Measurements from ENCODE around the gene ARL10.

ARL10 gene

GRCh38 chr5:176365351-176366231 lies at the start of gene ARL10:
ARL10 (plus strand) TSS chr5:176365487; CDS start chr5:176365564, 77 bp downstream.
- DNase-seq = peak; percentile 55

- DNase-seq = no peak
Measured at GRCh38 chr5:176317534-176318374, 47.5 kb upstream of the ARL10 start.

GRCh38 chr5:176319827-176320554 lies 45.3 kb upstream of the ARL10 start:
- no peak for DNase-seq

- no peak for DNase-seq
Measured at GRCh38 chr5:176320577-176320976, 44.7 kb upstream of the ARL10 start.

- DNase-seq = no peak
Measured at GRCh38 chr5:176334031-176334770, 31.1 kb upstream of the ARL10 start.

- no peak for DNase-seq
Measured at GRCh38 chr5:176337913-176338312, 27.4 kb upstream of the ARL10 start.

- no peak for DNase-seq
Measured at GRCh38 chr5:176339304-176339703, 26.0 kb upstream of the ARL10 start.

GRCh38 chr5:176341325-176342157 lies 23.7 kb upstream of the ARL10 start:
- no peak for DNase-seq

GRCh38 chr5:176342158-176342483 lies 23.2 kb upstream of the ARL10 start:
- no peak for DNase-seq

- DNase-seq = no peak
Measured at GRCh38 chr5:176342766-176343458, 22.4 kb upstream of the ARL10 start.

GRCh38 chr5:176350416-176350815 lies 14.9 kb upstream of the ARL10 start:
- no peak for DNase-seq

GRCh38 chr5:176352116-176352878 lies 13.0 kb upstream of the ARL10 start:
- no peak for DNase-seq

- no peak for DNase-seq
Measured at GRCh38 chr5:176353533-176353932, 11.8 kb upstream of the ARL10 start.

GRCh38 chr5:176355400-176356178 lies 9.7 kb upstream of the ARL10 start:
- DNase-seq = no peak

- no peak for DNase-seq
Measured at GRCh38 chr5:176356179-176356566, 9.1 kb upstream of the ARL10 start.

GRCh38 chr5:176359658-176360057 lies 5.6 kb upstream of the ARL10 start:
- DNase-seq = no peak

- no peak for DNase-seq
Measured at GRCh38 chr5:176360894-176361436, 4.3 kb upstream of the ARL10 start.

- DNase-seq = peak; percentile 97
Measured at GRCh38 chr5:176361437-176362232, 3.7 kb upstream of the ARL10 start, which contains the start of gene KIAA1191. KIAA1191 (minus strand) TSS chr5:176361764; CDS start chr5:176359508, 2,256 bp downstream.
